CD4-positive, alpha-beta T cell treated with Interleukin-1 beta for 1 hour (primary cell): ENCODE data around the gene ZNF335.

Experiments used
- DNase-seq, 2 donors: peaks; one replicate each; pipeline ENCODE4 v3.0.0-alpha.2; 2020 to 2022

ZNF335 gene

GRCh38 chr20:45951925-45952834 lies 19.8 kb downstream of the ZNF335 start:
- DNase-seq, result no peak

- no peak for DNase-seq
Measured at GRCh38 chr20:45950330-45950646, 21.7 kb downstream of the ZNF335 start.

DNA sequence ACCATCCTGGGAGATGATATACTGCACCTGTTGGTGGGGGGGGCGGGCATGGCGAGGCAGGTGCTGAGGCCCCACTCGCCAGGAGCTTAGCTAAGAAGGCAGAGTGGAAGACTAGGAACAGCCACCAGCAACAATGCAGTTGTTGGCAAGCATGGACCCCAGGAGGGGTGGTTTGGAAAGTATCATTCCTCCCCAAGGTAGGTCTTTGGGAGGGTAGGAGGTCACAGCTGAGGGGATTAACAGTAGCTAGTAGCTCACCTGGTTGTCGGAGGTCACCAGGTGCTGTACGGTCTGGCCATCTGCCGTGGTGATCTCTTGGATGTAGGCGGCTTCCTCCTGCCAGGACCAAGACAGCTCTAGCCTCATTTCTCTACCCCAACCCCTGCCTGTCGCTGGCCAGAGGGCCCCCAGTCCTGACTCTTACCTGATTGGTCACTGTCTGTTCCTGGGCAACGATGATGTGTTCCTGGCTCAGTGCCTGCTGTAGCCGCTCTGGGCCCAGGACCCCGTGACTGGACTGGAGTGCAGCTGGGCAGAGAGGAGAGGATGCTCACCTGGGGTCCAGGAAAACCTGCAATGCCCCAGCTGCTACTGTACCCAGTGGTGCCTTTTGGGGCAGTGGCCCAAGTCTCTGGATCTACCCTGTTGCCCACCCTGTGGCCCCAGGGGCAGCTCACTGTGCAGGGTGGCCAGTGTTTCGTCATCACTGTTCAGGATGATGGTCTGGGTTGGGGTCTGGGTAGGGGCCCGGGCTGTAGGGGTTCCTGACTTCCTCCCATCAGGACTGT lies 22.3 kb downstream of the ZNF335 start:
- DNase-seq, result no peak

DNA sequence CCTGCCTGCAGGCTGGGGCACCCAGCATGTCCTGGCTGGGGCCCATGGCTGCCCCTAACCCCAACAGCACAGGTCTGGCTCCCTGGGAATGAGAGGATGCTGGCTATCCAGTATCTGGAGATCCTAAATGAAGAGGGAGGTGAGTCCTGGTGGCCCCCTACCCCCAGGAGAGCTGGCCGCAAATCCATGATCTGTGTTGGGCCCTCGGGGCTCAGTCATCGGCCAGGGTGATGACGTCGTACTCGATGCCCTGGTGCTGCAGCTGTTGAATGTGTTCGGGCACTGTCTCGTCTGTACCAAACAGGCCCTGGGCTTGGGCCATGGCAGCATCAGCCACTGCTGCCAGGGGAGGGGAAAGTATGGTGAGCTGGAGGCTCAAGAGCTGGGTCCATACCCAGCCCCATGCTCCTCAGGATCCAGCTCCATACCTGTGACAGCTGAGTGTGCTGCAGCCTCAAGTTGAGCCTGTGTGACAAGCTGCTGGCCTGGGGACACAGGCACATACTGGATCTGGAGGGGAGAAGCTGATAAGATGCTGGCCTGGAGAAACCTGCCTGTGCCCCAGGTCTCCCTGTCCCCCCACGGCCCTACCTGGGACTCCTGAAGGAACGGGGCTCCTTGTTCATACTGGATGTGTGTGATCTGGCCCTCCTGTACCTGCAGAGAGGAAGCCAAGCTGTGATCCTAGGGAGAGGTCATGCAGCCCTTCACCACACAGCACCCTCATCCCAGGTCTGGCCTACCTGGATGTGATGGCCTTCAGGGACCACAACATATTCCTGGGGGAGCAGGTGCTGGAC lies 23.1 kb downstream of the ZNF335 start:
- DNase-seq, result no peak

DNA sequence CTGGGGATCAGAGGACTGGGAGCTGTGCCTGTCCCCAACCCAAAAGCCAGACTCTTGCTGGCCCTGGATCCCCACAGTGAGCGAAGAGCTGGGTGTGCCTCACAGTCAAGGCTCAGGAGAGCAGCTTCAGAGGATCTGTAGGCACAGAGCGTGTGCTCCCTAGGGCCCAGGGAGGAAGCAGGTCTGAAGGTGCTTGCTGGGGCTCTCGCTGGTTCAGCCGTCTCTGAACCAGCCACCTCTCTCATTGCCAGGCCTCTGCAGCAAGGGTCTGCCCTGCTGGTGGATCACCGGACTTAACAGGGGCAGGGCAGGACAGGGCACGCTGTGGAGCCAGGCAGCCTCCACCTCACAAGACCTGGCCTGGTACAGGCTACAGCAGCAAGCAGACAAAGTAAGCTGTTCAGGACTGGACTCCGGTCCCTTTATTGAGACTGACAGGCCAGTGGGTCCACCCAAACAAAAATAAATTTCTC lies 23.7 kb downstream of the ZNF335 start:
- no peak for DNase-seq

DNA sequence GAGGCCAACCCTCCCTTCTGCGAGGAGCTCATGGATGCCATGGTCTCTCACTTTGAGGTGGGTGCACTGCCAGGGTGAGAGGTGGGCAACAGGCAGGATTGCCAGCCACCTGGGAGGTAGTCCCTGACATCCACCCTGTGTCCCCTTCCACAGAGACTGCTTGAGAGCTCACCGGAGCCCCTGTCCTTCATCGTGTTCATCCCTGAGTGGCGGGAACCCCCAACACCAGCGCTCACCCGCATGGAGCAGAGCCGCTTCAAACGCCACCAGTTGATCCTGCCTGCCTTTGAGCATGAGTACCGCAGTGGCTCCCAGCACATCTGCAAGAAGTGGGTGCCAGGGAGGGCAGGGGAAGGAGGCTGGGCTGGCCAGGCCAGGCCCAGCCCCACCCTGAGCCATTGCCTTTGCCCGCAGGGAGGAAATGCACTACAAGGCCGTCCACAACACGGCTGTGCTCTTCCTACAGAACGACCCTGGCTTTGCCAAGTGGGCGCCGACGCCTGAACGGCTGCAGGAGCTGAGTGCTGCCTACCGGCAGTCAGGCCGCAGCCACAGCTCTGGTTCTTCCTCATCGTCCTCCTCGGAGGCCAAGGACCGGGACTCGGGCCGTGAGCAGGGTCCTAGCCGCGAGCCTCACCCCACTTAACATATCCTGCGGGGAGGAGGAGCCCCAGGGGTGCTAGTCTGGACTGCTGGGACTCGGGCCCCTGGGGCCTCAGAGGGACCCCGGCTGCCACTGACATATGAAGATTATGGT lies 24.7 kb downstream of the ZNF335 start:
- DNase-seq, result no peak

DNA sequence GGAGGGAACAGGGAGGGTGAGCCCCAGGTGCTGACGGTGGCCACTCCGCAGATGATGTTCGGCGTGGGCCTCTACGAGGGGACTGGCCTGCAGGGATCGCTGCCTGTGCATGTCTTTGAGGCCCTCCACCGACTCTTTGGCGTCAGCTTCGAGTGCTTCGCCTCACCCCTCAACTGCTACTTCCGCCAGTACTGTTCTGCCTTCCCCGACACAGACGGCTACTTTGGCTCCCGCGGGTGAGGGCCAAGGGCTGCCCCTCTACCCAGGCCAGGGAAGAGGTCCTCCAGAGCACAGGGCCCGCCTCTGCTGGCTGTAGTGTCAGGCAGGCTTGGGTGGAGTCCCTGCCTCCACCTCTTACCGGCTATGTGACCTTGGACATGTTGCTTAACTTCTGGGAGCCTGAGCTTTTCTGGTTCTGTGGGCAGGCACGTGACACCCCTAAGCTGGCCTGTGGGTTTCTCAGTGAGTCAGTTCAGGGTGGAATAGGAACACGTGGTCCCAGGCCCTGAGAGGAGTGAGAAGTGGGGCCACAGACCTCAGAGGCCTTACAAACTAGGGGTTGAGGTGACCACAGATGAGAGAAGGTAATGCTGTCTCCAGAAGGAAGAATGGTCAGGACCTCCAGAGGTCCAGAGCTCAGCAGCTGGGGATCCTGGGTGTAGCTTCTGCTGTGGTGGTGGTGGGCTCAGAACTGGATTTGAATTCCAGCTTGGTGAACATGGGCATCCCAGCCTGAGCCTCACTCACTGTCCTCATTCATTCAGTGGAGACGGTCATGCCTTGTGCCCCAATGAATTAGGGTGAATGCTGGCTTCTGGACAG lies 25.6 kb downstream of the ZNF335 start:
- DNase-seq, result peak; percentile 46 to 81

GRCh38 chr20:45945678-45946148 lies 26.3 kb downstream of the ZNF335 start:
- peak in 1 of 2 donors; percentile 45 for DNase-seq

GRCh38 chr20:45944965-45945677 lies 26.9 kb downstream of the ZNF335 start:
- no peak for DNase-seq

GRCh38 chr20:45944151-45944964 lies 27.6 kb downstream of the ZNF335 start:
- peak in 1 of 2 donors; percentile 25 for DNase-seq

DNA sequence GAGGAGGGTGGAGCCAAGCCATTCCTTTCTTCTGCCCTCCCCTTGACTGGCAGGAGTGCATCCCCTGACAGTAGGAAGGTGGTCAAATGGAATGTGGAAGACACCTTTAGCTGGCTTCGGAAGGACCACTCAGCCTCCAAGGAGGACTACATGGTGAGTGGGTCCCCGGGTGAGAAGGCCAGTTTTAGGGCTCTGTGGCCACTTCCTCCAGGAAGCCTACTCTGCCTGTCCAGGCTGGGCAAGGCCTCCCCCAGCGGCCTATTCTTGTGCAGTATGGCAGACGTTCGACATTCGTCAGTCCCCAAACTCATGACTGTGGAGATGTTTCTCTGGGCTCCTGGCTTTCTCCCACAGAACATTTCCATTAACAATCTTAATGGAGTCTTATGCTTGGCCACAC lies 28.4 kb downstream of the ZNF335 start:
- DNase-seq, result no peak

DNA sequence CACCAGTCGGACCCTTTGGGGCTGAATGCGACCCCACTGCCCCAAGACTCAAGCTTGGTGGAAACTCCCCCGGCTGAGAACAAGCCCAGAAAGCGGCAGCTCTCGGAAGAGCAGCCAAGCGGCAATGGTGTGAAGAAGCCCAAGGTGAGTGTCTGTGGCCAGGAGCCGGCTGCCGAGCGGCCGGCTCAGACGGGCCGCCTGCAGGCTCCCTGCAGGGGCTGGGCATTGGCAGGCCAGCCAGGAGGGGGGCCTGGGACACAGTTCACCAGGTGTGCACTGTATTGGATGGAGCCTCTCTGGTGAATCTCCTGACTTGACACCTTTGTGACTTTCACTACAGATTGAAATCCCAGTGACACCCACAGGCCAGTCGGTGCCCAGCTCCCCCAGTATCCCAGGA lies 31.5 kb downstream of the ZNF335 start:
- no peak for DNase-seq

DNA sequence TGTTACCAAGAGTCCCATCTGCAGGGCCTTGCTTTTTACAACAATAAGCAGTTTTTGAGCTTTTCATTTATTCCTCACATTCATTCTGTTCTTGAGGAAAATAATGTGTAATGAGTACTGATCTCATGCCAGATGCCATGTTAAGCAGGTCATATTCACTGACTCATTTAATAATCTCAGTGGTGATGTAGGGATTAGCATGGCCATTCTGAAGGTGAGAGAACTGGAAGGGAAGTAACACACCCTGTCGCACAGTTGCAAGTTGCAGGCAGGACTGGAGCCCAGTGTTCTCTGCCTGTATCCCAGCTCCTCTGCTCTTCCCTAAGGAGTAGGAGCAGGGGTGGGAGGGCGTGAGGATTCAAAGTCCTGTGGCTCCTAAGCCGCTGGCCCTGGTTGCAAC lies 31.9 kb downstream of the ZNF335 start:
- no peak for DNase-seq

- no peak for DNase-seq
Measured at GRCh38 chr20:45938727-45939438, 33.1 kb downstream of the ZNF335 start.

GRCh38 chr20:45937765-45938164 lies 34.2 kb downstream of the ZNF335 start:
- peak in 1 of 2 donors; percentile 25 for DNase-seq

- DNase-seq, result no peak
Measured at GRCh38 chr20:45935416-45936046, 36.5 kb downstream of the ZNF335 start.

GRCh38 chr20:45934586-45935415 lies 37.2 kb downstream of the ZNF335 start, which contains the start of gene PCIF1:
PCIF1 (plus strand) TSS chr20:45934683; CDS start chr20:45939000, 4,317 bp downstream.
- peak; percentile 97 to 98 for DNase-seq
